GM23248 (cell line): ENCODE measurements around the gene PDZRN4. TPM values are rescaled to one million over a fixed set of nuclear protein-coding genes. Genes with fewer than 3 reads are reported as not detected.

Experiments used
- DNase-seq: peaks from one replicate; pipeline ENCODE4 v3.0.0-alpha.2; 2015
- H2AFZ ChIP-seq: fragments of 200-600 bp; sonication (generic); 2 replicates; pipeline ENCODE4 v1.6.1; 2016; ENCODE audit warnings: antibody characterized with exemption
- H3F3A ChIP-seq: fragments of 200-600 bp; sonication (generic); 2 replicates; pipeline ENCODE4 v1.6.1; 2016; ENCODE audit warnings: mild to moderate bottlenecking, antibody characterized with exemption, mixed run types; ENCODE audit not compliant: insufficient read depth
- H3K27ac ChIP-seq: fragments of 200-600 bp; sonication (generic); 2 replicates; pipeline ENCODE4 v1.5.1; 2016; ENCODE audit warnings: mild to moderate bottlenecking
- H3K27me3 ChIP-seq: fragments of 200-600 bp; sonication (generic); replicated peaks from 2 replicates; pipeline ENCODE4 v1.6.1; 2016; ENCODE audit warnings: mild to moderate bottlenecking; ENCODE audit not compliant: insufficient read depth
- H3K36me3 ChIP-seq: fragments of 200-600 bp; sonication (generic); 2 replicates; pipeline ENCODE4 v1.6.1; 2016; ENCODE audit warnings: low read depth, mild to moderate bottlenecking
- H3K4me1 ChIP-seq: fragments of 200-600 bp; sonication (generic); 2 replicates; pipeline ENCODE4 v1.6.1; 2016; ENCODE audit warnings: mild to moderate bottlenecking; ENCODE audit not compliant: insufficient read depth
- H3K4me2 ChIP-seq: fragments of 200-600 bp; sonication (generic); one replicate; pipeline ENCODE4 v1.6.1; 2016; ENCODE audit warnings: mild to moderate bottlenecking; ENCODE audit not compliant: unreplicated experiment
- H3K4me3 ChIP-seq: fragments of 200-600 bp; sonication (generic); 2 replicates; pipeline ENCODE4 v1.5.1; 2016; ENCODE audit warnings: mild to moderate bottlenecking
- H3K79me2 ChIP-seq: fragments of 200-600 bp; sonication (generic); 2 replicates; pipeline ENCODE4 v1.6.1; 2016; ENCODE audit warnings: mild to moderate bottlenecking; ENCODE audit not compliant: insufficient read depth
- H3K9ac ChIP-seq: fragments of 200-600 bp; sonication (generic); 2 replicates; pipeline ENCODE4 v1.6.1; 2016; ENCODE audit warnings: mild to moderate bottlenecking
- H3K9me2 ChIP-seq: fragments of 200-600 bp; sonication (generic); 2 replicates; pipeline ENCODE4 v1.6.1; 2016; ENCODE audit warnings: mixed run types, mild to moderate bottlenecking, moderate library complexity; ENCODE audit not compliant: insufficient read depth
- H3K9me3 ChIP-seq: fragments of 200-600 bp; sonication (generic); one replicate; pipeline ENCODE4 v1.6.1; 2017; ENCODE audit warnings: low read depth
- H4K20me1 ChIP-seq: fragments of 200-600 bp; sonication (generic); 2 replicates; pipeline ENCODE4 v1.6.0; 2016; ENCODE audit not compliant: insufficient read depth
- EZH2 ChIP-seq: fragments of 200-600 bp; sonication (generic); IDR thresholded peaks from 2 replicates; pipeline ENCODE4 v1.6.1; 2018; ENCODE audit warnings: antibody characterized with exemption, mild to moderate bottlenecking; ENCODE audit not compliant: insufficient read depth, poor library complexity, severe bottlenecking
- EZH2phosphoT487 ChIP-seq: fragments of 200-600 bp; sonication (generic); IDR thresholded peaks from 2 replicates; pipeline ENCODE4 v1.6.1; 2018; ENCODE audit warnings: antibody characterized with exemption, moderate library complexity, mild to moderate bottlenecking, low read depth; ENCODE audit not compliant: insufficient read depth
- WGBS, 2 experiments: methylation state at CpG; one replicate each; pipeline ENCODE4 v1.1.6; 2015 to 2017; ENCODE audit warnings: low lambda C conversion rate in 2 of 2, low coverage in 1 of 2; ENCODE audit errors: missing lambda C conversion rate in 2 of 2; 5-methylcytosine and 5-hydroxymethylcytosine counted together
- in situ Hi-C: fragments of 300-500 bp; cut with MboI; formaldehyde crosslinking; loops from 2 replicates; pipeline ENCODE4 v1.15.0; 2020
- polyA plus RNA-seq: library from polyadenylated mRNA; unstranded; fragments of >200 nt; fragmentation: Nextera tagmentation; extraction: Ambion mirVana; gene quantifications from 2 replicates; pipeline ENCODE4 v1.2.1, GENCODE V29; 2016
- total RNA-seq: library from RNA; depleted of rRNA; stranded (reverse); fragments of >200 nt; shearing (Covaris generic); gene quantifications from 2 replicates; pipeline ENCODE4 v1.2.3, GENCODE V29; 2014

PDZRN4 gene
- total and polyA plus RNA-seq, 2 experiments from 2014 or later = not detected

DNA sequence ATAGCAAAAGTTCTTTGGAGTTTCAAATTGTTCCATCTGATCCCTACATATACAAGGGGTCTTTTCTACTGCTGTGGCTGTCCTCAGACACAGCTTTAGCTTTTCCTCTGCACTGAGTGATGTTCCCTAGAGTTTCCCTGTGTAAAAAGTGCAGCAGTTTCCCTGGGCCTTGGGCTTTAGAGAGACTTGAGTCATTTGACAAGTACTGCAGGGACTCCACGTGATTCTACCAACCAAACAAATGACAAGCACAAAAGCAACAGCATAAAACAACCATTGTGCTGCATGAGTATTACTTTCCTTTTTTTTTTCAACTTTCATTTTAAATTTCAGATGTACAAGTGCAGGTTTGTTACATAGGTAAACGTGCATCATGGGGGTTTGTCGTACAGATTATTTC, 272.8 kb downstream of the PDZRN4 start:
- Histone ChIP-seq H2AFZ (no peak overlapping the region), H3K9me3 (no peaks in the 10 kb centered on the region), H3K27ac (no peak overlapping the region), H3K4me1 (no peaks in the 10 kb centered on the region), H3K36me3 (no peaks in the 10 kb centered on the region), H3K79me2 (no peaks in the 10 kb centered on the region), H3K4me2 (no peak overlapping the region), H3K9me2 (no peaks in the 10 kb centered on the region), H3F3A (no peaks in the 10 kb centered on the region), H3K4me3 (no peak overlapping the region), H4K20me1 (no peaks in the 10 kb centered on the region), H3K27me3 (peaks cover 4% of the 10 kb centered on the region; the same call in 1 of the 2 replicates), H3K9ac (no peak overlapping the region)
- WGBS, 2 experiments = 45 to 53% methylated on average over 3 of the region's 3 CpGs
- TF ChIP-seq EZH2 (no peak), EZH2phosphoT487 (no peak)
- in situ Hi-C loops = no loop called here
- no peak for DNase-seq

DNA sequence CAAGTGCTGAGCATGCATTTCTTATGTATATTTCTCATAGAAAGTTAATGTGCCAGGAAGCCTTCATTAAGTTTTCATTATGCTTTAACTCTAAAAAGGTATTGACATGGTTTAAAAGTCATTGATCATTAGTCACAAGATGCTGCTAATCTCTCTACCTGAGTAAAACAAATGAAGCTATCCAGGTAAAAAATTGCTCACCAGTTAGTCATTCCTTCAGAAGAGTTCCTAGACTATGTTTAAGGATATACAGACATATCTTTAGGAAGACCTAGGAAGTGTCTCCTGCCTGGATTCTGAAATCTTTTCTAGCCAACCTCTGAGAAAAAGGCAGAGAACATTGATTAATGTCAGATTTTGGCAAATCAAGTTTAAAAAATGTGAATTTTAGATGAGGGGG, 274.2 kb downstream of the PDZRN4 start:
- in situ Hi-C loops = no loop called here

DNA sequence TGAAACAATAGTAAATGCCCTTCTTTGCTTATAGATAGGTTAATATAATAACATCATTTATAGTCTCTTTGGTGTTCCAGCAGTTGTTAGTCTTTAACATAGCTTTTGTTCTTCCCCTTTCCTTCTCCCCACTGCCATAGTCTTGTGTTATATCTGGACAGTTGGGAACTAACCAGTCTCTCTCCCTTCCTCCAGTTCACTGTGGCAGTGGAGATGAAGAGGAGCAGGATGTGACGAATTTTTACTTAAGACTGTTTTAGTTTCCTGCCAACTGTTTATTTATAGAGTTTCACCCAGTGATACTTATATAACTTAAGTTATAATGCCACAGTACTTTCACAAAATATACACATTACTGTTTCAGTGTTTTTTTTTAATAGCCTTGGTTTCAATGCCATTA, 277.4 kb downstream of the PDZRN4 start:
- Histone ChIP-seq H3F3A (no peaks in the 10 kb centered on the region), H2AFZ (no peak overlapping the region), H3K9me3 (no peaks in the 10 kb centered on the region), H3K4me3 (no peak overlapping the region), H3K36me3 (no peaks in the 10 kb centered on the region), H3K9me2 (no peaks in the 10 kb centered on the region), H3K79me2 (no peaks in the 10 kb centered on the region), H3K27ac (no peak overlapping the region), H3K9ac (no peak overlapping the region), H4K20me1 (no peaks in the 10 kb centered on the region), H3K27me3 (no peaks in the 10 kb centered on the region; the same call in 1 of the 2 replicates), H3K4me2 (no peak overlapping the region), H3K4me1 (no peaks in the 10 kb centered on the region)
- 20 to 33% methylated on average over 1 of the region's 1 CpG for WGBS, 2 experiments
- TF ChIP-seq EZH2phosphoT487 (no peak), EZH2 (no peak)
- in situ Hi-C loops = no loop called here
- DNase-seq = no peak

More for the DNA sequence above, 274.2 kb downstream of the PDZRN4 start:
- no peak for TF ChIP-seq EZH2phosphoT487
- TF ChIP-seq EZH2 = no peak
- Histone ChIP-seq H3K9ac (no peak overlapping the region), H4K20me1 (no peaks in the 10 kb centered on the region), H3K27me3 (peaks cover 4% of the 10 kb centered on the region; the same call in 1 of the 2 replicates), H3K4me3 (no peak overlapping the region), H2AFZ (no peak overlapping the region), H3F3A (no peaks in the 10 kb centered on the region), H3K79me2 (no peaks in the 10 kb centered on the region), H3K9me3 (no peaks in the 10 kb centered on the region), H3K4me1 (no peaks in the 10 kb centered on the region), H3K4me2 (no peak overlapping the region), H3K9me2 (no peaks in the 10 kb centered on the region), H3K36me3 (no peaks in the 10 kb centered on the region), H3K27ac (no peak overlapping the region)
- DNase-seq = no peak

DNA sequence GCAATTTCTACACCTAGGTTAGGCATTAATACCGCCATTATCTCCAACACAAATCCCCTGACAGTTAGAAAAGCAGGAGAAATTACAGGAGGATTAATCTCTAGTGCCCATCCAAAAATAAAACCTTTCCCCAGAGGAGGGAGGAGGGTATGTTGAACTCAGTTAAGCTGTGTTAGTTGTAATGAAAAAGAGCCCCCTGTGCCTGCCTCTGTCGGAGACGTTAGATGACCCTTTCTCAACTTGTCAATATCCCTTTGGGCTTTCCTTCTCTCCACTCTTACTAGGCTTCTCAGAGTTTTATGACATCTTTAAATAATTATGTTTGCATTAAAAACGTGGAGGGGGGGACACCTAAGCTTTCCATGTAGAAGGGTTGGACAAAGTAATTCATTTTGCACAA, 278.2 kb downstream of the PDZRN4 start:
- TF ChIP-seq EZH2phosphoT487 (no peak), EZH2 (no peak)
- H2AFZ ChIP-seq = no peak overlapping the region
- no peak for DNase-seq
- H3K79me2 ChIP-seq = no peaks in the 10 kb centered on the region
- no peaks in the 10 kb centered on the region for H3F3A ChIP-seq
- H3K4me1 ChIP-seq = no peaks in the 10 kb centered on the region
- no peaks in the 10 kb centered on the region for H4K20me1 ChIP-seq
- H3K27ac ChIP-seq = no peak overlapping the region
- H3K4me2 ChIP-seq = no peak overlapping the region
- H3K27me3 ChIP-seq = no peaks in the 10 kb centered on the region; the same call in 1 of the 2 replicates
- WGBS, 2 experiments = 19 to 27% methylated on average over 4 of the region's 4 CpGs
- no peaks in the 10 kb centered on the region for H3K36me3 ChIP-seq
- no peaks in the 10 kb centered on the region for H3K9me3 ChIP-seq
- in situ Hi-C loops = no loop called here
- H3K9me2 ChIP-seq = no peaks in the 10 kb centered on the region
- no peak overlapping the region for H3K9ac ChIP-seq
- no peak overlapping the region for H3K4me3 ChIP-seq

DNA sequence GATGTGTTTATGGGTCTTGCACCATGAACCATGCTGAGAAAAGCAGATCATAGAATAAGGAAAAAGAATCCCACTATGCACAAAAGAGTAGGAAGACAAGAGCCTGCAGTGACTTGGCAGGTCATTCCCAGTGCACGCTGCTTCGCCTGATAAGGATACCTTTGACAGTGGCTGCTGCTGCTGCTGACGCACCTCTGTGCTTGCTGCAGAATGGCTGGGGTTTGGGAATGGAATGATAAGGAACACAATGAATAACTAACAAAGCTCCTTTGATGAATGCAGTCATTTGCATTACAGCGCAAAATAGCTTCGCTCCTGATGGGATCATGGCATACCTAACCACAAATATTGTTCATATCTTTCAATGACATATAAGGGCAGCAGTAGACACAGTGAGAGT, 278.7 kb downstream of the PDZRN4 start:
- H3K27ac ChIP-seq = no peak overlapping the region
- H3K9ac ChIP-seq = no peak overlapping the region
- TF ChIP-seq EZH2 = no peak
- no peak for TF ChIP-seq EZH2phosphoT487
- in situ Hi-C loops = no loop called here
- no peaks in the 10 kb centered on the region for H3K36me3 ChIP-seq
- H3K9me2 ChIP-seq = no peaks in the 10 kb centered on the region
- no peak overlapping the region for H2AFZ ChIP-seq
- H3K4me1 ChIP-seq = no peaks in the 10 kb centered on the region
- H4K20me1 ChIP-seq = no peaks in the 10 kb centered on the region
- WGBS, 2 experiments = 49 to 56% methylated on average over 5 of the region's 5 CpGs
- H3K4me3 ChIP-seq = no peak overlapping the region
- no peaks in the 10 kb centered on the region for H3K9me3 ChIP-seq
- no peaks in the 10 kb centered on the region for H3F3A ChIP-seq
- DNase-seq = no peak
- H3K79me2 ChIP-seq = no peaks in the 10 kb centered on the region
- H3K4me2 ChIP-seq = no peak overlapping the region
- H3K27me3 ChIP-seq = no peaks in the 10 kb centered on the region; the same call in 1 of the 2 replicates
